HK-2 (cell line): ENCODE data around the gene CACNG3.
"Not testable (repeated sequence)": the region's sequence is repeated elsewhere in the genome, so short reads cannot be mapped to it uniquely, and the experiment has no call there.

Experiments
- DNase-seq: peaks from one replicate; pipeline ENCODE4 v3.0.0-alpha.2; 2018; ENCODE audit not compliant: unreplicated experiment

The CACNG3 gene

GRCh38 chr16:24279982-24280515 lies 23.9 kb downstream of the CACNG3 start:
- DNase-seq: no peak

- DNase-seq: no peak
These were observed 25.3 kb downstream of the CACNG3 start for GRCh38 chr16:24281466-24281865.

DNA sequence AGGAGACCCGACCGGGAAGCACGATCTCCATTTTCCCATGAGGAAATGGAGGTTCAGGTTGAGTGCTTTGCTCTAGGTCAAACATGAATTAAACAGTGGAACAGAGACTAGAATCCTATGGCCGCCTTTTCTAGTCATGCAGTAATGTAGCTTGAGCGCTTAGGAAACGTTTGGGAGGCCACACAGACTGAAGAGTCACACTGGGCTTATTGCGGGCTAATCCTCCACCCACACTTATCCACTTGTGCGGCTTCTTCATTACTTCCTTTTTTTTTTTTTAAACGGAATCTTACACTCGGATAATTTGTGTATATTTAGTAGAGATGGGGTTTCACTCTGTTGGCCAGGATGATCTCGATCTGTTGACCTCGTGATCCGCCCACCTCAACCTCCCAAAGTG lies 26.0 kb downstream of the CACNG3 start:
- no peak for DNase-seq

DNA sequence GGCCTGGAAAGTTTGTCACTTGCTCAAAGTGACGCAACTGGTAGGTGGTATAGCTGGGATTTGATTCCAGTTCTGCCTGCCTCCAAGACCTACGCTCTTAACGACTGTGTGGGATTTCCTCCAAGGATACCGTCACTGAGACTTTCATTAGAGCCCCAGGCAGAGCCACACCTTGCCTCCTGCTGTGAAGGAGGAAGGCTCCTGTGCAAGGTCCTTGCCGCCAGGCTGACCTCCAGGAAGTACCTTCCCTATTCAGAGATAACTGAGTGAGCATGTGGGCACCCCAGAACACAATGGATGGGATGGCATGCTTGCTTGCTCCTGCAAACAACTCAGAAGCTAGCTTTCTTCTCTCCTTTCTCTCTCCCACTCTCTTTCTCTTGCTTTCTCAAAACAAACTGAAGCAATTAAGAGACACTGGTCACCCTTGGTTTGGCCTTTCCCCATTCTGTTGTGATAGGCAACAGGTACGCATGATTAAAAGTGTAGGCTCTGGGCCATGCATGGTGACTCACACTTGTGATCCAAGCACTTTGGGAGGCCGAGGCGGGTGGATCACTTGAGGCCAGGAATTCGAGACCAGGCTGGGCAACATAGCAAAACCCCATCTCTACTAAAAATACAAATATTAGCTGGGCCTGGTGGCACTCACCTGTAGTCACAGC lies 30.7 kb downstream of the CACNG3 start:
- no peak for DNase-seq

GRCh38 chr16:24288516-24288915 lies 32.4 kb downstream of the CACNG3 start:
- DNase-seq: no peak

GRCh38 chr16:24289166-24289700 lies 33.1 kb downstream of the CACNG3 start:
- no peak for DNase-seq

- DNase-seq: no peak
These were observed 35.8 kb downstream of the CACNG3 start for GRCh38 chr16:24291932-24292331.

- DNase-seq: no peak
These were observed 38.0 kb downstream of the CACNG3 start for GRCh38 chr16:24294131-24294530.

GRCh38 chr16:24297375-24297774 lies 41.2 kb downstream of the CACNG3 start:
- DNase-seq: no peak

GRCh38 chr16:24298548-24299167 lies 42.5 kb downstream of the CACNG3 start:
- DNase-seq: no peak

DNA sequence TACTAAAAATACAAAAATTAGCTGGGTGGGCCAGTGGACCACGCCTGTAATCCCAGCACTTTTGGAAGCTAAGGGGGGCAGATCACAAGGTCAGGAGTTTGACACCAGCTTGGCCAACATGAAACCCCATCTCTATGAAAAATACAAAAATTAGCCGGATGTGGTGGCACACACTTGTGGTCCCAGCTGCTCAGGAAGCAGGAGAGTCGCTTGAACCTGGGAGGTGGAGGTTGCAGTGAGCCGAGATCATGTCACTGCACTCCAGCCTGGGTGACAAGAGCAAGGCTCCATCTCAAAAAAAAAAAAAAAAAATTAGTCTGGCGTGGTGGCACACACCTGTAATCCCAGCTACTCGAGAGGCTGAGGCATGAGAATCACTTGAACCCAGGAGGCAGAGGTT lies 44.6 kb downstream of the CACNG3 start:
- DNase-seq: not testable (repeated sequence)

DNA sequence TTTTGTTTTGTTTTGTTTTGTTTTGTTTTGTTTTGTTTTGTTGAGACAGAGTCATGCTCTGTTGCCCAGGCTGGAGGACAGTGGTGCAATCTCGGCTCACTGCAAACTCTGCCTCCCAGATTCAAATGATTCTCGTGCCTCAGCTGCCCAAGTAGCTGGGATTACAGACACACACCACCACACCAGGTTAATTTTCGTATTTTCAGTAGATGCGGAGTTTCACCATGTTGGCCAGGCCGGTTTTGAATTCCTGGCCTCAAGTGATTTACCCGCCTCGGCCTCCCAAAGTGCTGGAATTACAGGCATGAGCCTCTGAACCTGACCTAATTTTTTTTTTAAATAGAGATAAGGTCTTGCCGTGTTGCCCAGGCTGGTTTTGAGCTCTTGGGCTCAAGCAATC lies 46.5 kb downstream of the CACNG3 start:
- no peak for DNase-seq

- DNase-seq: no peak
These were observed 52.1 kb downstream of the CACNG3 start for GRCh38 chr16:24308200-24308599.

GRCh38 chr16:24309258-24310142 lies 53.4 kb downstream of the CACNG3 start:
- peak; percentile 51 for DNase-seq

- DNase-seq: no peak
These were observed 59.2 kb downstream of the CACNG3 start for GRCh38 chr16:24315343-24315742.

GRCh38 chr16:24318680-24319079 lies 62.5 kb downstream of the CACNG3 start:
- DNase-seq: no peak

DNA sequence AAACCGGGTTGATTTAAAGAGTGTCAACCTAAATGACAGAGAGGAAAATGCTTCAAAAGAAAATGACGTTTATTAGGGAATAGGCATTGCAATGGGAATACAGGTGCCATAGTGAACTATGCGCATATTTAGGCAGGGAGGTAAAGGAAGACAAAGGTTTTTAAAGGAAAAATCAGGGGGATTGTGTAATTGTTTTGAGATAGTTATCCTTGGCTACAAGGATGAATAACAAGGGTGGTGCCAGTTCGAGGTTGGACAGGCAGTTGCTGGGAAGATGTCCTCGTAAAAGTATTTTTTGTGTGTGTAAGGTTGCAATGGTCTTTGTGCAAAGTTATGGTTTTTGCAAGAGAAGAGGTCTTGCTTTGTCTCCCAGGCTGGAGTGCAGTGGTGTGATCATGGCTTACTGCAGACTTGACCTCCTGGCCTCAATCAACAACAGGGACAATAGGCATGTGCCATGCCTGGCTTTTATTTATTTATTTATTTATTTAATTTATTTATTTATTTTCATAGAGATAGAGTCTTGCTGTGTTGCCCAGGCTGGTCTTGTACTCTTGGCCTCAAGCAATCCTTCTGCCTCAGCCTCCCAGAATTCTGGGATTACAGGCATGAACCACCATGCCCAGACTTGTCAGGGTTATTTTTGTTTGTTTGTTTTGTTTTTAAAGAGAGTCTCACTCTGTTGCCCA lies 63.1 kb downstream of the CACNG3 start:
- DNase-seq: no peak

GRCh38 chr16:24322106-24322505 lies 66.0 kb downstream of the CACNG3 start:
- no peak for DNase-seq

DNA sequence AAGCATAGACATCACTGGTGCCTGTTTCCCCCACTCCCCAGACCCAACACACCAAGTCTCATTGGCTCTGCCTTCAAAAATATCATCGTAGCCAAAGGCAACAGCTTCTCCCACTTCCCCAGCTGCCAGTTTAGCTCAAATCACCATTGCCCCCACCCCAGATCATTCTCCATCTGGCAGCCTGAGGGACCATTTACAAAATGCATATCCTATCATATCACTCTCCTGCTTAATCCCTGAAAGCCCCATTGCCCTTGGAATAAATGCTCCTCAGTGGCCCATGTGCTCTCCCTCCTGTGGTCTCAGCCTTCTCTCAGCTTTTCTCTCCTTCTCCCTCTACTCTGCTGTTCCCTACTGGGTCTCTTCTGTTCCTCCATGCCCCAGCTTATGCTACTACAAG lies 68.3 kb downstream of the CACNG3 start:
- no peak for DNase-seq

GRCh38 chr16:24328835-24329452 lies 72.8 kb downstream of the CACNG3 start:
- no peak for DNase-seq

GRCh38 chr16:24332178-24332577 lies 76.0 kb downstream of the CACNG3 start:
- no peak for DNase-seq
